ENCODE measurements around the gene PYROXD2.
"Not testable (repeated sequence)": the region's sequence is repeated elsewhere in the genome, so short reads cannot be mapped to it uniquely, and the experiment has no call there.

The PYROXD2 gene

GRCh38 chr10:98364432-98365102, 50.4 kb downstream of the PYROXD2 start:
- no peak for FAIRE-seq

- no peak for FAIRE-seq
Observed at GRCh38 chr10:98363220-98363619, 51.8 kb downstream of the PYROXD2 start.

- FAIRE-seq = no peak
Observed at GRCh38 chr10:98361131-98362025, 53.6 kb downstream of the PYROXD2 start.

- no peak for FAIRE-seq
Observed at GRCh38 chr10:98357194-98357822, 57.7 kb downstream of the PYROXD2 start.

- FAIRE-seq = no peak
Observed at GRCh38 chr10:98354491-98354890, 60.5 kb downstream of the PYROXD2 start.

GRCh38 chr10:98353170-98353569, 61.8 kb downstream of the PYROXD2 start:
- FAIRE-seq = no peak

GRCh38 chr10:98351831-98352402, 63.1 kb downstream of the PYROXD2 start:
- no peak for FAIRE-seq

GRCh38 chr10:98349508-98349922, 65.5 kb downstream of the PYROXD2 start:
- no peak for FAIRE-seq

- FAIRE-seq = no peak
Observed at GRCh38 chr10:98346847-98347246, 68.1 kb downstream of the PYROXD2 start.

- no peak for FAIRE-seq
Observed at GRCh38 chr10:98344589-98345038, 70.4 kb downstream of the PYROXD2 start.

- not testable (repeated sequence) for FAIRE-seq
Observed at GRCh38 chr10:98341701-98342100, 73.3 kb downstream of the PYROXD2 start.

- no peak for FAIRE-seq
Observed at GRCh38 chr10:98340940-98341310, 74.1 kb downstream of the PYROXD2 start.

GRCh38 chr10:98340261-98340939, 74.6 kb downstream of the PYROXD2 start:
- FAIRE-seq = no peak

- FAIRE-seq = no peak
Observed at GRCh38 chr10:98339799-98340198, 75.2 kb downstream of the PYROXD2 start.

GRCh38 chr10:98338896-98339295, 76.1 kb downstream of the PYROXD2 start:
- no peak for FAIRE-seq

GRCh38 chr10:98338318-98338717, 76.7 kb downstream of the PYROXD2 start:
- FAIRE-seq = no peak

GRCh38 chr10:98337484-98337883, 77.5 kb downstream of the PYROXD2 start:
- no peak for FAIRE-seq

All from G401.6 (cell line).